Measurements from ENCODE around the gene EPC1.
"Not testable (repeated sequence)": the region's sequence is repeated elsewhere in the genome, so short reads cannot be mapped to it uniquely, and the experiment has no call there.

Gene EPC1
- total RNA-seq: 183 to 197 reads per million in 2 donors

DNA sequence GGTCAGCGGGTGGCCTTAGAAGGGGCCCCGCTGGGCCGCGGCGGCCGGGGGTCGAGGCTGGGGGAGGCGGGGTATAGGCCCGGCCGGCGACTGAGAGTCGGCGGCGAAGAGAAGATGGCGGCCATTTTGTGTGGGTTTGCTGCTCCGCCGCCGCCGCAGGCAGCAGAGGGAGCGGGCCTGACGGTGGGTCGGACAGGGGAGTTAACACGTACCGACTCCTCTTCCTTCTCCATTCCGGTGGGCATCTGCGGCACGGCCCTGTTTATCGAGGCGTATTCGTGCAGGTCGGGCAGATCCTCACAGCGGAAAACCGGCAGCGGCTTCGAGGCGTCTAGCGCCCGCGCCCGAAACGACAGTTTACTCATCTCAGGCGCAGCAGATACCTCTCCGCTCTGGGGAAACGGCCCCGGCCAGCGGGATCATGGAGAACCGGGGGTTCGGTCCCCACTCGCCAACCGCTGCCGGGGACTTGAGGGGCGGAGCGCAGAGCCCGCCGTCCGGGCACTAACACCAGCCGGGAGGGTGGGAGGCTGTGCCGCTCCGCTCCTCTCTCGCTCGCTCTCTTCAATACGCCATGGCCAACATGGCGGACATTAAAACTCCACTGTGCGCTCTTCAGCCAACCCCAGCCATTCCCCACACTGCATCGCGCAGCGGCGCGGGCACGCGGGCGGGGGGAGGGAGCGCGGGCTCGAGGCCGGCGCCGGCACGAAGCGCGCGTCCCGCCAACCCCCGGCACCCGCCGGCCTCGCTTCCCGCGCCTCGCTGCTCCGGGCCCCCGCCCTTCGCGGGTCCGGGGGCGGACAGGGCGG lies at the start of gene EPC1:
EPC1 (minus strand) TSS at position 608 of the 812 bp plus-strand sequence; CDS start at position 365, 243 bp downstream.
- peak; percentile 79 for DNase-seq

- DNase-seq: no peak
These were observed 47.0 kb upstream of the EPC1 start for GRCh38 chr10:32393911-32394310.

DNA sequence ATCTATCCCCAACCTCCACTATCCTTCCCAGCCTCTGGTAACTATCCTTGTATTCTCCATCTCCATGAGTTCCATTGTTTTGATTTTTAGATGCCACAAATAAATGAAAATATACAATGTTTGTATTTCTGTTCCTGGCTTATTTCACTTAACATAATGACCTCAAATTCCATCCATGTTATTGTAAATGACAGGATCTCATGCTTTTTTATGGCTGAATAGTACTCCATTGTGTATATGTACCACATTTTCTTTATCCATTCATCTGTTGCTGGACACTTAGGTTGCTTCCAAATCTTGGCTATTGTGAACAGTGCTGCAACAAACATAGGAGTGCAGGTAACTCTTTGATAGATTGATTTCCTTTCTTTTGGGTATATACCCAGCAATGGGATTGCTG lies 45.3 kb upstream of the EPC1 start:
- not testable (repeated sequence) for DNase-seq

GRCh38 chr10:32390193-32390592 lies 43.2 kb upstream of the EPC1 start:
- no peak for DNase-seq

DNA sequence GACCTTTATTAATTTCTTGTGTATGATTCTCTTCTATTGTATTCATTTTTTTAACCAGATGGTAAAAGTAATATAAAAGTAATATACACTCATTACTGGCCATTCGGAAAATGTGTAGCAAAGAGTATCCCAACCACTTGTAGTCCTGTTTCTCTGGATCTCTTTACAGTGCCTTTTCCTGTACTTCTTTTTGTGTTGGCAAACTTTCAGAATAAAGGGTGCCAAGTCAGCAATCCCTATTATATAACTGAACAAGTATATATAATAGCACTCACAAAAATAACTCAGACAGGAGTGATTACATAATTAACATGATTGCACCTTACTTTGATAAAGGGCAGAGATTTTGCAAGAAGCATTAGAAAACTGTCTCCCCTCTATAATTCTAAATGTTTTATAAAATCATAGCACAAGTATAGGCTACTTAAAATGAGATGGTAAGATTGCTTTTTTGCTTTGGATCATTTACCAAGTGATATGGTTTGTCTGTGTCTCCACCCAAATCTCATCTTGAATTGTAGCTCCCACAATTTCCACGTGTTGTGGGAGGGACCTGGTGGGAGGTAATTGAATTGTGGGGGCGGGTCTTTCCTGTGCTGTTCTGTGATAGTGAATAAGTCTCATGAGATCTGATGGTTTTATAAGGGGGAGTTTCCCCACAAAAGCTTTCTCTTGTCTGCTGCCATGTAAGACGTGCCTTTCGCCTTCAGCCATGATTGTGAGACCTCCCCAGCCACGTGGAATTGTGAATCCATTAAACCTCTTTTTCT lies 41.5 kb upstream of the EPC1 start:
- DNase-seq: no peak

DNA sequence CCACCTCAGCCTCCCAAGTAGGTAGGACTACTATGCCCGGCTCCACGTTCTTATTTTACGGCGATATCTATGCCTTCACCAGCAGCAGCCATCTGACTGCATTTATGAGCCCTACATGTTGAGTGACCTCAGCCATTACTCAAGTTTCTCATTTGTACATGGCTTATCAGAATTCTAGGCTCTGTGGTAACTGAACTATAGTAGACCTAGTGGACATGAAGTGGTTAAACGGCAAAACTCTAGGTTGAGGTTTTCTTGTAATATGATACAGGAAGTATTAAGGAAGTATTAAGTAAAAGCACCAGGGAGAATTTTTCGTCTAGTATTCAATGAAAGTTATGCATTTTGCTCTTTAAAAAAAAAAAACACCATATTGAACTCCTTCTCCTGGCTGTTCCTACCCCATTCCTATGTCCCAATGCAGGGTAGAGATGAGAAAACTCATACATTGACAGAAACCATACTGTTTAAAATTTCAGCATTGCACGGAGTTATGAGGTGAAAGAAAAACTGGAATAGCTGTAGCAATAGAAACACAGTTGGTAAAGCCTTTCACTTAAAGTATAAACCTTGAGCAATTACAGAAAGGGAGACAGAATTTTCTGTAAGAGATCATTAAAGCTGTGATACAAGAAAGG lies 39.8 kb upstream of the EPC1 start:
- DNase-seq: no peak

- DNase-seq: no peak
These were observed 37.2 kb upstream of the EPC1 start for GRCh38 chr10:32384171-32384570.

- DNase-seq: no peak
These were observed 34.2 kb upstream of the EPC1 start for GRCh38 chr10:32381165-32381564.

DNA sequence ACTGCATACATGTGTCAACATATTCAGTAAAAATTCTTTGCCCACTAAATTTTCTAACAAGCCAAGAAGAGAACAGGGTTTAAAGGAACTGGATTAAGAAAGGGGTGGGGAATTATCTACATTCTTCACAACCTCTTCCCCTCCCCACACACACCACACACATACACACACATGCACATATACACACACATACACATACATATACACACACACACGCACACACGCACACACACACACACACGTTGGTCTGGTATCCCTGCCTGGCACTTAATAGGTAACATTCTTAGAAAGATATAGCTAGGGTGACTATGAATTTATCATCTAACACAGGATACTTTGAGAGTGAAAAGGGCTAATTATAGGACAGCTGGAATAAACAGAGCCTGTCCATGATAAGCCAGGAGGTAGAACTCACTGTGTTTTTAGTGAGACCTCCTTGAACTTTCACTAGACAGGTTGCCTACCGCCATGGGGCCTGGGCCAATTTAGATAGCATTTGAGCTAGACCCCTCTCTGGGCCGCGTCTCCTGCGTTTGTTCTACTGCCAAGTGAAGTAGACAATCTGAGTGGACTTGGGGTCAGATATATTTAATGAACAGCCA lies 33.1 kb upstream of the EPC1 start:
- DNase-seq: no peak

- no peak for DNase-seq
These were observed 32.5 kb upstream of the EPC1 start for GRCh38 chr10:32379318-32379949.

- peak; percentile 67 for DNase-seq
These were observed 31.7 kb upstream of the EPC1 start for GRCh38 chr10:32378363-32379317.

GRCh38 chr10:32377458-32378259 lies 30.7 kb upstream of the EPC1 start:
- DNase-seq: no peak

- DNase-seq: no peak
These were observed 29.8 kb upstream of the EPC1 start for GRCh38 chr10:32376771-32377170.

DNA sequence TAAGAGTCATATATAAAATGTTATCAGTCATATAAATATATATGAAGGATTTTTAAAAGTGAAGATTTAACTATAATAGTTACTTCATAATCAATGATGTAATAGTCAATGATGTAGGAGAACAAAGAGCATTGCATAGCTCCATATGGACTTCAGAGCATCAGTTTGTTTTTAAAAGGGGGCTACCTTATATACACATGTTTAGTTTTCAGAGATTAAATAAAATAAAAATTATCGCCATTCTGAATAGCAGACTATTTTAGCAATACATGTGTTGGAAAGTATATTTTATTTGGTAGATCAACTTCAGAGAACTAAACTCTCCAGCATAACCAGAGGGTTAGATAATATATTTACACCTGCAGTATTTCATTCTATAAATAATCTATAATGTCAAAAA lies 29.1 kb upstream of the EPC1 start:
- DNase-seq: no peak

DNA sequence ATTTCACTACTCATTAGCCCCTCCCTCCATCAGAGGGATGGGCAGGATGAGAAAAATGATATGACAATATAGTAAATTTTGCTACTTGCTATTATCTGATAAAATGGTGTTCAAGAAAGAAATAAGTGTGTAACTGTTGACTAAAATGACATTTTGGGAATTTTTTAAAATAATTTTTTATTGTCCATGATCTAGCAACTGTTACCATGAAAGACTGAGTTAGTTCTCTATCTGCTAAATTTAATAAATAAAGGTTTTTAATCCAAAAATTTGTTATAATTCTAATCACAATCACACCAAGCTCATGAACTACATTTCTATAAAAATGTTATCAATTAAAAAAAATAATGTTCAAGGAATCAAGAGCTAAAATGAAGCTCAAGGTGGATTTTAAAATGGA lies 28.7 kb upstream of the EPC1 start:
- DNase-seq: no peak

DNA sequence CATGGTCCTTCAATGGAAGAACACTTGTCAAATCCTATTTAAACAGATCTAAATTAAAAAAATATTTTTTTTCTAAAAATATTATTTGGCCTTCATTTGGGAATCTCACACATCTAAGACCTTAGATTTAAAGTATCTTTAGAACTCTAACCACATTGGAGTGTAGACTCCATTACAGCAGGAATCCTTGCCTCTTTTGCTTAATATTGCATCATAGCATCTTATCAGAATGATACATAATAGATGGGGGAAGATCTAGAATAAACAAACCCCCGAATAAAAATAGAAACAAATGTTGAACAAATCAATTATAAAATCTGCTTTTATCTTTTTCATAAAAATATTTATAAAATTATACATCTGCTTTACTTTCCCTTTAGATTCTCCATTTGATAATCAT lies 27.6 kb upstream of the EPC1 start:
- DNase-seq: no peak

GRCh38 chr10:32373496-32373895 lies 26.5 kb upstream of the EPC1 start:
- no peak for DNase-seq

GRCh38 chr10:32373031-32373430 lies 26.1 kb upstream of the EPC1 start:
- no peak for DNase-seq

GRCh38 chr10:32372000-32372875 lies 25.3 kb upstream of the EPC1 start:
- no peak for DNase-seq

GRCh38 chr10:32371101-32371500 lies 24.1 kb upstream of the EPC1 start:
- DNase-seq: no peak

Data from activated gamma-delta T cell (primary cell).